Hepatocyte (in vitro differentiated cells): ENCODE data around the gene RDH16.

ENCODE experiments used
- EZH2 ChIP-seq: fragments of 200-600 bp; sonication (generic); IDR thresholded peaks from 2 replicates; pipeline ENCODE4 v1.6.1; 2016; ENCODE audit warnings: antibody characterized with exemption, mild to moderate bottlenecking, borderline replicate concordance
- EZH2phosphoT487 ChIP-seq: fragments of 200-600 bp; sonication (generic); IDR thresholded peaks from one replicate; pipeline ENCODE4 v1.6.1; 2018; ENCODE audit warnings: antibody characterized with exemption, mild to moderate bottlenecking, low read depth, moderate library complexity; ENCODE audit not compliant: unreplicated experiment, severe bottlenecking
- TF ChIP-seq, protein P1 (sequence below): fragments of 200-600 bp; sonication (generic); IDR thresholded peaks from 2 replicates; pipeline ENCODE4 v1.5.1; 2016; ENCODE audit warnings: antibody characterized with exemption, mild to moderate bottlenecking; ENCODE audit not compliant: poor library complexity

DNA sequence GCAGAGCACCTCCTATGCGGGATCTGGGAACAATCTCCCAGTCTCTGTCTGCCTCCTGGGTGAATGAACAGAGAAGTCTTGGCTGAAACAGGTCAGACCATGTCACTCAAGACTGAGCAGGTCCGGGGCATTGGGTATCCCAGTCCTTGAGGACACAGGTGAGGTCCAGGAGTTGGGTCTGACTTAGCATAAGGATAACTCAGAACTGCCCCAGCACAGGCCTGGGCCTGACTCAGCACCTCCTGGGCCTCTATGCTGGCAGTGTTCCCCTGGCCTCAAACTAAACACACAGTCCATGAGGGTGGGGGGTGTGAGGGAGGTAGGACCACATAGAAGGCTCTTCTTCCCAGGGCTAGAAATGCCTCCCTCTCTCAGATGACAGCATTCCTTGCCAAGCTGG lies 21.7 kb downstream of the RDH16 start:
- TF ChIP-seq EZH2 (no peak), EZH2phosphoT487 (no peak)
- TF ChIP-seq, protein P1, sequence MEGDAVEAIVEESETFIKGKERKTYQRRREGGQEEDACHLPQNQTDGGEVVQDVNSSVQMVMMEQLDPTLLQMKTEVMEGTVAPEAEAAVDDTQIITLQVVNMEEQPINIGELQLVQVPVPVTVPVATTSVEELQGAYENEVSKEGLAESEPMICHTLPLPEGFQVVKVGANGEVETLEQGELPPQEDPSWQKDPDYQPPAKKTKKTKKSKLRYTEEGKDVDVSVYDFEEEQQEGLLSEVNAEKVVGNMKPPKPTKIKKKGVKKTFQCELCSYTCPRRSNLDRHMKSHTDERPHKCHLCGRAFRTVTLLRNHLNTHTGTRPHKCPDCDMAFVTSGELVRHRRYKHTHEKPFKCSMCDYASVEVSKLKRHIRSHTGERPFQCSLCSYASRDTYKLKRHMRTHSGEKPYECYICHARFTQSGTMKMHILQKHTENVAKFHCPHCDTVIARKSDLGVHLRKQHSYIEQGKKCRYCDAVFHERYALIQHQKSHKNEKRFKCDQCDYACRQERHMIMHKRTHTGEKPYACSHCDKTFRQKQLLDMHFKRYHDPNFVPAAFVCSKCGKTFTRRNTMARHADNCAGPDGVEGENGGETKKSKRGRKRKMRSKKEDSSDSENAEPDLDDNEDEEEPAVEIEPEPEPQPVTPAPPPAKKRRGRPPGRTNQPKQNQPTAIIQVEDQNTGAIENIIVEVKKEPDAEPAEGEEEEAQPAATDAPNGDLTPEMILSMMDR = no peak
